ENCODE results near the gene RALGPS1. TPM values are rescaled to one million over a fixed set of nuclear protein-coding genes. Genes with fewer than 3 reads are reported as not detected.

Gene RALGPS1
- polyA plus RNA-seq, 2 of the 4 experiments (the other 2 are of a cell fraction), result 5.0 to 7.9 TPM

GRCh38 chr9:126927419-126927818 lies 12.8 kb downstream of the RALGPS1 start:
- ATAC-seq (no peak), FAIRE-seq (no peak), DNase-seq (ENCODE audit: low read depth in 1 of 2, low spot score in 1 of 2) (no peak)
- TF ChIP-seq ZC3H11A (IDR thresholded peaks at IDR 0.05), result no peak
- TF ChIP-seq ATOH8 (CRISPR knock-in tag; IDR thresholded peaks at IDR 0.05; ENCODE audit: low read depth), result no peak
- no peak for TF ChIP-seq RCOR1 (IDR thresholded peaks at IDR 0.05; ENCODE audit: low read depth, low read length)
- no peak for TF ChIP-seq FOXS1 (CRISPR knock-in tag; IDR thresholded peaks at IDR 0.05)
- TF ChIP-seq FOSL2 (IDR thresholded peaks at IDR 0.05), result no peak
- no peak for TF ChIP-seq FOSL2 (CRISPR knock-in tag; IDR thresholded peaks at IDR 0.05)
- TF ChIP-seq POLR2AphosphoS2 (conservative IDR thresholded peaks at IDR 0.05; ENCODE audit: low read length), result no peak
- no peak for TF ChIP-seq MAX (IDR thresholded peaks at IDR 0.05)
- TF ChIP-seq HOXB13 (CRISPR knock-in tag; IDR thresholded peaks at IDR 0.05; ENCODE audit: low read depth), result no peak
- no peak for TF ChIP-seq ESRRA (IDR thresholded peaks at IDR 0.05; ENCODE audit: borderline replicate concordance, low read length)
- TF ChIP-seq SMC3 (IDR thresholded peaks at IDR 0.05), result no peak
- no peak for TF ChIP-seq EP300 (IDR thresholded peaks at IDR 0.05)
- no peak for TF ChIP-seq RNF2 (IDR thresholded peaks at IDR 0.05; ENCODE audit: borderline replicate concordance, low read depth)
- Histone ChIP-seq H3K9me3 (no peaks in the 10 kb centered on the region), H3K27ac (no peak overlapping the region), H3K4me1 (no peaks in the 10 kb centered on the region), H3K4me2 (no peak overlapping the region), H3K4me3 (no peak overlapping the region)
- POLR2A ChIA-PET, result no interaction called here
- CTCF ChIA-PET, result interaction anchor here (1.2 to 4.3 kb wide), 3 partner anchors 12 to 271 kb away, joined by 5 to 43 read pairs (median 10); partner anchors contain the start of gene RALGPS1
- WGBS (ENCODE audit: missing lambda C conversion rate), result 66% methylated on average over 6 of the region's 6 CpGs

GRCh38 chr9:126932871-126933321 lies 18.3 kb downstream of the RALGPS1 start:
- WGBS (ENCODE audit: missing lambda C conversion rate), result 88% methylated on average over 11 of the region's 11 CpGs
- peak; percentile 19 to 39; a peak in 1 of 6 replicates for ATAC-seq
- POLR2A ChIA-PET, result no interaction called here
- no peak overlapping the region for H3K27ac ChIP-seq
- TF ChIP-seq RCOR1 (IDR thresholded peaks at IDR 0.05; ENCODE audit: low read depth, low read length) (no peak), ZNF302 (CRISPR knock-in tag; IDR thresholded peaks at IDR 0.05) (no peak)
- no peak for FAIRE-seq
- H3K4me1 ChIP-seq, result no peaks in the 10 kb centered on the region
- CTCF ChIA-PET, result interaction anchor here (1.1 to 1.9 kb wide), 3 partner anchors 7 to 266 kb away, joined by 3 to 8 read pairs (median 4); no protein-coding TSS in a partner anchor
- DNase-seq (ENCODE audit: low read depth in 1 of 2, low spot score in 1 of 2), result no peak
- no peaks in the 10 kb centered on the region for H3K9me3 ChIP-seq
- no peak overlapping the region for H3K4me2 ChIP-seq
- H3K4me3 ChIP-seq, result no peak overlapping the region

- Histone ChIP-seq H3K4me3 (no peak overlapping the region), H3K9me3 (no peaks in the 10 kb centered on the region), H3K27ac (no peak overlapping the region), H3K4me2 (no peak overlapping the region), H3K4me1 (no peaks in the 10 kb centered on the region)
- TF ChIP-seq CHD4 (IDR thresholded peaks at IDR 0.05; ENCODE audit: borderline replicate concordance) (no peak), ESRRA (IDR thresholded peaks at IDR 0.05; ENCODE audit: borderline replicate concordance, low read length) (no peak), NPAS2 (CRISPR knock-in tag; IDR thresholded peaks at IDR 0.05; ENCODE audit: borderline replicate concordance) (no peak), E2F6 (IDR thresholded peaks at IDR 0.05; ENCODE audit: borderline replicate concordance, low read depth) (no peak), FOSL2 (IDR thresholded peaks at IDR 0.05) (no peak), FOSL2 (CRISPR knock-in tag; IDR thresholded peaks at IDR 0.05) (no peak), USF2 (IDR thresholded peaks at IDR 0.05) (no peak), EP300 (IDR thresholded peaks at IDR 0.05) (no peak), HOXB13 (CRISPR knock-in tag; IDR thresholded peaks at IDR 0.05; ENCODE audit: low read depth) (no peak)
- ATAC-seq (peak; percentile 44 to 57; a peak in 4 of 6 replicates), FAIRE-seq (no peak), DNase-seq (ENCODE audit: low read depth in 1 of 2, low spot score in 1 of 2) (no peak)
- 83% methylated on average over 11 of the region's 11 CpGs for WGBS (ENCODE audit: missing lambda C conversion rate)
- CTCF ChIA-PET, result interaction anchor here (0.9 to 1.9 kb wide), 3 partner anchors 7 to 266 kb away, joined by 3 to 8 read pairs (median 3); no protein-coding TSS in a partner anchor
- POLR2A ChIA-PET, result interaction anchor here (1.6 kb wide), 1 partner anchor 518 kb away, joined by 3 read pairs; no protein-coding TSS in a partner anchor
Observed at GRCh38 chr9:126933334-126933980, 18.9 kb downstream of the RALGPS1 start.

Data from A549 (cell line).